Panc1 (cell line): ENCODE measurements around the gene MAN2B1. TPM values are rescaled to one million over a fixed set of nuclear protein-coding genes. Genes with fewer than 3 reads are reported as not detected.

Experiments used
- ATAC-seq: fragments of 200-7000 bp; cut with Tn5 transposase; 2 replicates; pipeline ENCODE4 v1.9.1; 2020; ENCODE audit warnings: mild to moderate bottlenecking, moderate library complexity
- BruUV-seq: library from RNA; stranded (reverse); fragments of 400-500 nt; replicated peaks from 2 replicates; lab custom pipeline; 2021; lab: Mats Ljungman, UMichigan
- CTCF ChIA-PET: fragments of 300-600 bp; sonication (Branson Sonifier 250); formaldehyde crosslinking; loops from one replicate; lab custom pipeline; 2022; ENCODE audit warnings: antibody characterized with exemption; lab: Charles Lee
- POLR2A ChIA-PET: fragments of 300-600 bp; sonication (Branson Sonifier 250); formaldehyde crosslinking; loops from one replicate; lab custom pipeline; 2022; ENCODE audit warnings: antibody characterized with exemption; lab: Charles Lee
- DNase-seq: peaks from one replicate; pipeline ENCODE4 v3.0.0-alpha.2; 2010; ENCODE audit warnings: low read depth, low spot score
- H3K27ac ChIP-seq: 2 replicates; pipeline ENCODE4 v1.5.1; 2011; ENCODE audit warnings: mild to moderate bottlenecking, low read length, inconsistent platforms
- H3K27me3 ChIP-seq: fragments of 200-500 bp; sonication (Bioruptor generic); 2 replicates; pipeline ENCODE4 v1.6.0; 2014; ENCODE audit warnings: low read length, inconsistent platforms; ENCODE audit not compliant: control insufficient read depth, insufficient read depth
- H3K36me3 ChIP-seq: fragments of 200-500 bp; sonication (Bioruptor generic); 2 replicates; pipeline ENCODE4 v1.5.1; 2014; ENCODE audit warnings: inconsistent platforms, mild to moderate bottlenecking, low read length, moderate library complexity; ENCODE audit not compliant: control insufficient read depth, insufficient read depth
- H3K4me1 ChIP-seq: 2 replicates; pipeline ENCODE4 v1.5.1; 2011; ENCODE audit warnings: inconsistent platforms, mild to moderate bottlenecking, low read length, moderate library complexity; ENCODE audit not compliant: control insufficient read depth, insufficient read depth
- H3K4me3 ChIP-seq, 2 experiments: 2 replicates each; pipeline ENCODE4 v1.5.1; 2011 to 2012; ENCODE audit warnings: low read depth in 2 of 2, low read length in 2 of 2, mild to moderate bottlenecking in 2 of 2, inconsistent platforms in 1 of 2, moderate library complexity in 1 of 2
- H3K9me3 ChIP-seq: fragments of 200-500 bp; sonication (Bioruptor generic); 2 replicates; pipeline ENCODE4 v1.5.1; 2014; ENCODE audit warnings: low read depth, mild to moderate bottlenecking, inconsistent platforms, low read length, moderate library complexity; ENCODE audit not compliant: control insufficient read depth, insufficient read depth
- CTCF ChIP-seq: fragments of 450-650 bp; IDR thresholded peaks from 2 replicates; pipeline ENCODE4 v1.5.1; 2017; ENCODE audit warnings: mild to moderate bottlenecking
- POLR2AphosphoS5 ChIP-seq: IDR thresholded peaks from 2 replicates; pipeline ENCODE4 v1.6.1; 2012; ENCODE audit warnings: mild to moderate bottlenecking, low read depth, low read length, moderate library complexity
- REST ChIP-seq, 2 experiments: IDR thresholded peaks; 2 replicates each; pipeline ENCODE4 v1.6.1; 2011 to 2012; ENCODE audit warnings: low read depth in 2 of 2, control low read depth in 1 of 2, low read length in 1 of 2, mild to moderate bottlenecking in 1 of 2, moderate library complexity in 1 of 2; ENCODE audit not compliant: insufficient read depth in 1 of 2
- SIN3A ChIP-seq: IDR thresholded peaks from 2 replicates; pipeline ENCODE4 v1.6.1; 2012; ENCODE audit warnings: low read depth, mild to moderate bottlenecking, low read length, moderate library complexity, borderline replicate concordance; ENCODE audit not compliant: insufficient read depth
- TCF7L2 ChIP-seq: IDR thresholded peaks from 2 replicates; pipeline ENCODE4 v1.6.1; 2011; ENCODE audit warnings: mild to moderate bottlenecking, low read depth, low read length, inconsistent platforms
- in situ Hi-C: cut with HindIII; loops from 2 replicates; pipeline ENCODE4 v1.10.0; 2016; ENCODE audit warnings: low sequenced_read_pairs, low pct_unique_long_range_greater_than_20kb
- intact Hi-C: fragments of 100-400 bp; cut with micrococcal nuclease; formaldehyde crosslinking; loops from one replicate; pipeline ENCODE4 v1.10.0; 2022; ENCODE audit not compliant: unreplicated experiment
- total RNA-seq: library from RNA; stranded (reverse); gene quantifications from one replicate; pipeline ENCODE4 v1.2.1, GENCODE V29; 2021; ENCODE audit not compliant: unreplicated experiment

MAN2B1 gene
- total RNA-seq, 1 experiment from 2014 or later: 43.0 TPM

- no peaks in the 10 kb centered on the region for H3K27me3 ChIP-seq
- no peaks in the 10 kb centered on the region for H3K9me3 ChIP-seq
- in situ Hi-C loops: no loop called here
- intact Hi-C loops: no loop called here
- no peak for ATAC-seq
- TF ChIP-seq TCF7L2 (no peak), POLR2AphosphoS5 (no peak), CTCF (no peak), REST (IDR thresholded peaks at IDR 0.05; ENCODE audit: insufficient read depth in 1 of 2, low read depth in 2 of 2, low read length in 1 of 2) (no peak)
- no peaks in the 10 kb centered on the region for H3K36me3 ChIP-seq
- no peak overlapping the region for H3K4me3 ChIP-seq
- H3K4me1 ChIP-seq: no peaks in the 10 kb centered on the region
- CTCF ChIA-PET: no interaction called here
- POLR2A ChIA-PET: no interaction called here
- DNase-seq: no peak
- no peak overlapping the region for H3K27ac ChIP-seq
- no TSS peak for BruUV-seq
Measured at GRCh38 chr19:12655546-12655945, 11.0 kb downstream of the MAN2B1 start.

GRCh38 chr19:12652219-12652618 lies 14.3 kb downstream of the MAN2B1 start:
- H3K36me3 ChIP-seq: no peaks in the 10 kb centered on the region
- intact Hi-C loops (no loop called here), in situ Hi-C loops (no loop called here)

More at GRCh38 chr19:12652219-12652618, 14.3 kb downstream of the MAN2B1 start:
- Histone ChIP-seq H3K27me3 (no peaks in the 10 kb centered on the region), H3K4me1 (no peaks in the 10 kb centered on the region), H3K9me3 (no peaks in the 10 kb centered on the region), H3K27ac (no peak overlapping the region), H3K4me3 (no peak overlapping the region)
- BruUV-seq: no TSS peak
- ATAC-seq: no peak
- no peak for DNase-seq
- POLR2A ChIA-PET: interaction anchor here (0.6 kb wide), 1 partner anchor 39 kb away, joined by 5 read pairs; no protein-coding TSS in a partner anchor
- TF ChIP-seq CTCF: no peak
- TF ChIP-seq SIN3A: no peak
- no peak for TF ChIP-seq REST (IDR thresholded peaks at IDR 0.05; ENCODE audit: insufficient read depth in 1 of 2, low read depth in 2 of 2, low read length in 1 of 2)
- no peak for TF ChIP-seq TCF7L2
- no peak for TF ChIP-seq POLR2AphosphoS5
- CTCF ChIA-PET: no interaction called here
